HG03025 (cell line): ENCODE measurements around the gene CSNK1D.
"Not testable (repeated sequence)": the region's sequence is repeated elsewhere in the genome, so short reads cannot be mapped to it uniquely, and the experiment has no call there.

Source experiments
- ATAC-seq: cut with Tn5 transposase; IDR thresholded peaks from one replicate; pipeline ENCODE4 v1.9.1; 2021; ENCODE audit warnings: mild to moderate bottlenecking, moderate library complexity; ENCODE audit not compliant: unreplicated experiment, low FRiP score

The CSNK1D gene

DNA sequence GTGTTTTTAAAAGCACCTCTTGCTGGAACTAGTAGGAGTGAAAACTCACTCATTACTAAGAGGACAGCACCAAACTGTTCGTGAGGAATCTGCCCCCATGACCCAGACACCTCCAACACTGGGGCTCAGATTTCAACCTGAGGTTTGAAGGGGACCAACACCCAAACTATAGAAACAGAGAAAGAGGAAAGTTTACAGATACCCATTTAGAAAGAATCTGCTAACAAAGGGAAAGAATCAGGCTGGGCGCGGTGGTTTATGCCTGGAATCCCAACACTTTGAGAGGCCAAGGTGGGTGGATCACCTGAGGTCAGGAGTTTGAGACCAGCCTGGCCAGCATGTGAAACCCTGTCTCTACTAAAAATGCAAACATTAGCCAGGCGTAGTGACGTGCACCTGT, 3.4 kb upstream of the CSNK1D start:
- no peak for ATAC-seq

DNA sequence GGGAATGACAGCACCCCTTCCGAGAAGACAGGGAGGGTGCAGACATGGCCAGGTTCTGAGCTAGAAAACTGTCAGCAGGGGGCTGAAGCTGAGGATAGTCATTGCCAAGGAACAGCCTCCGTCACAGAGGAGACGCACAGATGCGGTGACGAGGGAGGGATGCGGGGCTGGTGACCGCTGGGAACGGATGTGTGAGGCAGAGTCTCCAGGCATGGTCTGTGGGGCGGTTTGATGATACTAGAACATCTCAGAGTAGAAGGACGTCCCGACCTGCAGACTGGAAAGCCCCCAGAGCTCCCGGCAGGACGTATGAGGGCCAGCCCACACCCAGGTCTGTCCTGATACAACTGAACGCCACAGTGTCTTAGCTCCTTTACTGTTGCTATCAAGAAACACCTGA, 1.8 kb upstream of the CSNK1D start:
- ATAC-seq: no peak

DNA sequence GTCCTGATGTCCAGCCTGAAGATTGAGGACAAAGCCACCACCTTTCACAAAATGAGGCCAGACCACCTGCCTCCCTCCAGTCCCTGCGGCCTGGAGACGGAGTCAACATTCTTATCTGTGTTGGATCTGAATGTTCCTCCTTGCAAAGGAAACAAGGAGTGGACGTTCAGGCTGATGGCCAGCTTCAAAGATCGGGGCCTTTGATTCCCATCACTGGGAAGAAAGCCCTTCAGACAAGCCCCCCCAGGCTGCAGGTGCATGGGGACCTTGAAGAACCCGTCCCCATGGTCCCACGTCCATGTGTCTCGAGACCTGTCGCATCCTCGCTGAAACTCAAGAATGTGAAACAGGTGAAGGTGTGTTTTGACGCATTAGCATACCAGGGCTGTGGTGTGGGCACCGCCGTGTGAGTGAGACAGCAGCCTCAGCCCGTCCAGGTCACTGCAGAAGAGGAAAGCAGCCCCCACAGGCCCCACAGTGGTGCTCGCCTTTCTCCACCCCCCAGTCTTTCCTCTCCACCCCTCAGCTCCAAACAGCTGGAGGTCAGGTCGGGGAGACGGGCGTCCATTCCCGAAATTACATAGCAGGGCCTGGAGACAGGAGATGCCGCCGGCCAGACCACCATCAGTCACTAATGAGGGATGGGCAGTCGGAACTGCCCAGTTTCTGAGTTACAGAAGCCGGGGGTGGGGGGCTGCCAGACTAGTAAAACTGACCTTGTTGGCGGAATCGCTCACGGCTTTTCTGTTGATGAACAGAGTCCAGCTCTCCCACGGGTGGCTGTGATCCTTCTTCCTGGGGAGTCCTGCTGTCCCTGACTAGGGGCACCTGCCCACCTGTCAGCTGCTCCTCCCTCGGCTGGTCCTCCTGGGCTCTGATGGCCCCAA, 877 bp upstream of the CSNK1D start:
- no peak for ATAC-seq

DNA sequence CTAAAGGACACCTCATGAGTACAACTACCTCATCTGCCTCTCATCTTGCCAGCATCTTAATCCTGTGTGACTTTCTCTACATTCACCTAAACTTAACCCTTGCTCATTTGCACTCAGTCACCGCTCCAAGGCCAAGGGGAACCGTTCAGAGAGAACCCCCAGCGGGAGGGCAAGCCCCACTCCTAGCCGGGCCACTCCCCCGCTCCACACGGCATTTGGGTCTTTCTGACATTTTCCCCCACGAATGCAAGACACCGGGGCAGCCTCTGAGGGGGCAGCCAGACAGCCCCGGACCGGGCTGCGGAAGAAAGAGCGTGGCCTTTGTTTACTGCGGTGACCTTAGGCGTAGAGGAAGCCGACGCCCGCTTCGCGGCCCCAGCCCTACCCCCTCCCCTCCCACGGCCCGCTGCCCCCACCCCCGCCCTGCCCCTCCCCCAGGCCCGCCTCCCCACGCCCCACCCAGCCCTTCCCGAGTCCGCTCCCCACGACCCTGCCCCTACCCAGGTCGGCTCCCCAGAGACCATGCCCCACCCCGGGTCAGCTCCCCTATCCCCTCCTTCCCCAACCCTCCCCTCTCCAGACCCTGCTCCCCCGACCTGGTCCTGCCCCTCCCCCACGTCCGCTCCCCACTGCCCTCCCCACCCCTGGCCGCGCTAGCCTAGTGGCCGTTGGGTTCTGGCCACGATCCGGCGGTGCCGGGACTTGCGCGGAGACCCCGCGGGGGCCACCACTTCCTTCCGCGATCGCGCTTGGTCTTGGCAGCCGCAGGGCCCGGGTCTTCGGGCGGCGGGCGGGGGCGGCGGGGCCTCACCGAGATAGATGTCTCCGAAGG, 789 bp downstream of the CSNK1D start:
- ATAC-seq: no peak

DNA sequence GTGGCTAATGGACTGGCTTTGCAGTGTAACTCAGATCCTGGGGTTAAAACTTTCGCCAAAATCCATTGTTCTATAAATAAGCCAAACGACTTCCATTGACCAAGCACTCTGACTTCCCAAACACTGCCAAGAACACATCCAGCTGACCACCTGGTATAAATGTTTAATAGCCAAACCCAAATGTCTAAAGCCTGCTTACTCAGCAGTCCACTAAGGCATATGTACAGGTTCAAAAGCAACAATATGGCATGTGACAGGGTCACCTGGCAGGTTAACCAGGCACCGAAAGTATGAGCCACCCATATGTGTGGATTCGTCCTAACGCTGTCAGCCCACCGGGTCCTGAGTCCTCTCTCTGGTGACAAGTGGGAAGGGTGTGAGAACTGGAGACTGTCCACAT, 2.1 kb downstream of the CSNK1D start:
- ATAC-seq: no peak

DNA sequence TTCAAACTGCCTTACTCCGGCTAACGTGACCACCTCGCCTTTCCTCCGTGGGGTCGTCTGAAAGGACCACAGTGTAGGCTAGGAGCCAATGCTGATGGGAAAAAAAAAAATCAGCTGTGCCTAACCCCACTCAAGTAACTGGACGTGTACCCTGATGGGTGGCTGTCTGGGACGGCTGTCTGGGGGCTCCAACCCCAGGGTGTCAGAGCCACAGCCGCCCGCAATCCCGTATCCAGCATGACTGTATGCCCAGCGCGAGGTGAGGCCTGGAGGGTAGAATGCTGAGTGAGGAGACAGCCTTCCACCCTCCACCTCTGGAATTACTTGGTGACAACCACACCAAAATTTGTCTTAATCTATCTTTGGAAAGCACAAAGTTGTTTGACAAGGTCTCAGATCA, 2.8 kb downstream of the CSNK1D start:
- ATAC-seq: no peak

DNA sequence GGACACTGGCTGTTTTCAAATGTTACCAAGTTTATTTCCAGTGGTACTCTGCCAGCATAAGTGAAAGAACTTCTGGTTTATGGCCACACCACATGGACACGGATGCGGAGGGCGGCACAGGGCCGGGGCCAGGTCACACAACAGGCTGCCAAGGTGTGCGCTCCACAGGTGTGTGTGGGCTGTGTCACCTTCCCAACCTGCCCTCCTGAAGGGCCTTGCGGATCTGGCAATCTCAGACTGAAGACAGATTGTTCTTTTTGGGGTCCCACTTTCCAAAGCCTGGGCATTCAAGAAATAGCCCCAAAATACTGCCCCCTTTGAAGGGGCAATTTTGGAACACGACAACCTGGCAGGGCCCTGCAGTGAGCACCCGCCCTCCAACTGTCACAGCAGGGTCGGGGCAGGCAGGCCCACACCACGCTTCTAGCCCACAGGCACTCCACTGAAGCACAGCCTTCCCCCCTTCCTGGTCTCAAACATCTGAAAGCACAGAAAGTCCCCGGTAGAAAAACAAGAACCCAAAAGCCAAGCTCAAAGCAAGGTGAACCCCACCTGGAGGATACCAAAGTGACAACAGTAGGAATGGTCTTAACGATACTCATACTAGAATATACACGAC, 3.5 kb downstream of the CSNK1D start:
- ATAC-seq: no peak

DNA sequence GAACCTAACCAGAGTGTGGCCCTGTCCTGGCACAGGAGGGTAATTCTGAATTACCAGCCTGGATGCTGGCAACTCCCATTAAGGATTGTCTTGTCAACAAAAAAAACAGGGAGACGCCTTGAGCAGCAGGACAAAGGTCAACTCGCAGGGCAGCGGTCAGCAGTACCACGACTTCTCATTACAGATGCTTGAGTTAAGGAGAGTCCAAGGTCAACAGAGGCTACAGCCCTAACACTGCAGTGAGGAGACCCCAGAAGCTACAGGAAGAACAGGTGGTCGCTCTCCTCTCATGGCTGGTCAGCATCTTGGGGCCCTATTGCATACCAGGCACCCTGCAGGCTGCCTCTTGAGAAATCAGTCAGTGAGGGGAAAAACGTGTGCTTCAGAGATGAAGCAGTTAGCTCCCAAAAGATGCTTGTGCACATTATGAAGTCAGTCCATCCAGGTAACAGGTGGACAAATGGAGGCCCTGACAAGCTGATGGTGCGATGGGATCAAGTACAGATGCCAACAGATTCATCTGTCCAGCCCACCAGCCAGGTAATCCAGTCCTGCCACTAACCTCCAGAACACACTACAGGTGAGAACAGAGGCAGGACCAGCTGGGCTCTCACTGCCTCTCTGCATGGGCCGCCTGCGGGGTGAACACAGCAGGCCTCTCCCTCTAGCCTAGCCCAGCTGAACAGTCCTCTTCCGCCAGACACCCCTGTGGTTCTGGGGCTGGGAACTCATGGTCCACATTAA, 4.2 kb downstream of the CSNK1D start:
- ATAC-seq: no peak

DNA sequence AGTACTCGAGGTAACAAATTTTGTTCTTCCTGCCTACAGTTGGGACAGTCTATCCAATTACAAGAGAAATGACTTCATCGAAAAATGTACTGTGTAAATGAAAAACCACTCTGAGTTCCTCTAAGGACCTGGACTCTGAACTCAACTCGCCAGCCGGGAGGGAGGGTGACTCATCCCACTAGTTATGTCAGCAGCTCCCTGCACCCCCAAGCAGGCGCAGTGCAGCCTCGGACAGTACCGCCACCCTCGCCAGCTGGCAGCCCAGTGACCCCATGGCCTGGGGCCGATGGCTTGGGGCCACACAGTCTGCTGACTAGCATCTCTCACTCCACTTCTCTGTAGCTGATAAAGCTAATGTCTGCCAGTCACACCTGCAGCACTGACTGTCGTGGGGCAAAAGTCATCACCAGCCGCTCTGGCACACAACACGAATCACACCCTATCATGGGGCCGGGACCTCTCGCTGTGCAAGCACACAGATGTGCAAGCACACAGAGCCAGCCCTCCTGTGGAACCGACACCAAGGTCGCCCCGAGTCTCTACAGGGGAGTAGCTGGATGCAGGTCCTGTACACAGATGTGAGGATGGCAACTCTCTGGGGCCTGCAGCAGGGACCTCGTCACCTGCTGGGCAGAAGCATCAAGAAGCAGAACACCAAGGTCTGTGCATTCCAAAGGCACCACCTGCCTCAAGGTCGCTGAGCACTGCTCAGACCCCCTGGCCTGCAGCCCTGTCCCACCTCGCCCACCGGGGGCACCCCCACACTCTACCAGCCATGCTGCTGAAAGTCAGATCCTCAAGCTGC, 5.7 kb downstream of the CSNK1D start:
- ATAC-seq: no peak

DNA sequence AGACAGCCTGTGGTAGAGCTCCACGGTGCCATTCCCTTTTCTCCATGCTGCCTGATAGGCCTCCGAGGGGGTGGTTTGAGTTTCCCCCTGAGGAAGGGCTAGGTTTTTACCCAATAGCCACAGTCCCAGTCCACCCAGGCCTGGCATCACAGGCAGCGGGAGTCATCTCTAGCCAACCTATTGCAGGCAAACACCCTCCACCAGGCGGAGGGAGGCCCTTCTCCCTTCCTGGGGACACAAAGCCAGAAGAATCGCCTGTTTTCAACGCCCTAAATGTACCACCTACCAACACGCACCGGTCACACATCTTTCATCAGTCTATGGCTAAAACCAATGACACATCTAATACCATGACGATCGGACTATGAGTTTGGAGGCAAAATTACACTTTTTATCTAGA, 7.4 kb downstream of the CSNK1D start:
- ATAC-seq: no peak

DNA sequence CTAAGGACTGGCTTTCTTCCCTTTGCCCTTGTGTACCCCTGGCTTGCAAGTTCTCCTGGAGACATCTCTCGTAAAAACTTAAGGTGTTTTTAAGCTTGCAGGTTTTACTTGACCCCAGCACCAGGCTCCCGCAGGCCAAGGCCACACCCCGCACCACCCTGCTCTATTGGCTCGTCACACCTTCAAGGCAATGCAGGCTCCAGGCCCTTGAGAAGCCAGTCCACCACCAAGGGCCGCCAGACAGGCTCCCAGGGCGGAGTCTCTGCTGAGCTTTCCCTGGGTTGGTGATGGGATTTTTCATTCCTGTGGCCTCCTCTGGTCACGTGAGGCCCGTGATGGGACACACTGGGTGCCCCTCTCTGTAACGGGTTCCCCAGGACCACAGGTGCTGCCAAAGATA, 9.9 kb downstream of the CSNK1D start:
- ATAC-seq: no peak

DNA sequence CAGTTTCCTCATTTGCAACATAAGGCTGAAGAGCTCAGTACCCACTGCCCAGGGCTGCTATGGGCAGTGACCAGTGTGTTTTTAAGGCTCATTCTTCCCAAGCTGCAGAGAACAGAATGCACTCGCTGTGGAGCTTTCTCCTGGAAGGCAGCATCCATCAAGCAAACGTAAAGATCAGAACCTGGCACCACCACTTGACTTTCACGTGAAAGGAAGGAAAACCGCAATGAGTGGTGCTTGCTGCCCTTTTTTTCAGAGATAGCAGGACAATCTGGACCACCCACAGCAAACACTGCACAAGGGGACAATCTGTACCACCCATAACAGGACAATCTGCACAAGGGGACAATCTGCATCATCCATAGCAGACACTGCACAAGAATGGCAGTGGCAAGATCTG, 11.2 kb downstream of the CSNK1D start:
- no peak for ATAC-seq

DNA sequence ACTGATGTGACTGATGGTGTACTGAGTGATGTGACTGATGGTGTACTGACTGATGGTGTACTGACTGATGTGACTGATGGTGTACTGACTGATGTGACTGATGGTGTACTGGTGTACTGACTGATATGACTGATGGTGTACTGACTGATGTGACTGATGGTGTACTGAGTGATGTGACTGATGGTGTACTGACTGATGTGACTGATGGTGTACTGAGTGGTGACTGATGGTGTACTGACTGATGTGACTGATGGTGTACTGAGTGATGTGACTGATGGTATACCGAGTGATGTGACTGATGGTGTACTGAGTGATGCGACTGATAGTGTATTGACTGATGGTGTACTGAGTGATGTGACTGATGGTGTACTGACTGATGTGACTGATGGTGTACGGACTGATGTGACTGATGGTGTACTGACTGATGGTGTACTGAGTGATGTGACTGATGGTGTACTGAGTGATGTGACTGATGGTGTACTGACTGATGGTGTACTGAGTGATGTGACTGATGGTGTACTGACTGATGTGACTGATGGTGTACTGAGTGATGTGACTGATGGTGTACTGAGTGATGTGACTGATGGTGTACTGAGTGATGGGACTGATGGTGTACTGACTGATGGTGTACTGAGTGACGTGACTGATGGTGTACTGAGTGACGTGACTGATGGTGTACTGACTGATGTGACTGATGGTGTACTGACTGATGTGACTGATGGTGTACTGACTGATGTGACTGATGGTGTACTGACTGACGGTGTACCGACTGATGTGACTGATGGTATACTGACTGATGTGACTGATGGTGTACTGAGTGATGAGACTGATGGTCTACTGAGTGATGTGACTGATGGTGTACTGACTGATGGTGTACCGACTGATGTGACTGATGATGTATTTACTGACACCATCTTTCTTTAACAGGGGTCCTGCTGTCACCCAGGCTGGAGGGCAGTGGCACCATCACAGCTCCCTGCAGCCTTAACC, 13.2 kb downstream of the CSNK1D start:
- not testable (repeated sequence) for ATAC-seq

DNA sequence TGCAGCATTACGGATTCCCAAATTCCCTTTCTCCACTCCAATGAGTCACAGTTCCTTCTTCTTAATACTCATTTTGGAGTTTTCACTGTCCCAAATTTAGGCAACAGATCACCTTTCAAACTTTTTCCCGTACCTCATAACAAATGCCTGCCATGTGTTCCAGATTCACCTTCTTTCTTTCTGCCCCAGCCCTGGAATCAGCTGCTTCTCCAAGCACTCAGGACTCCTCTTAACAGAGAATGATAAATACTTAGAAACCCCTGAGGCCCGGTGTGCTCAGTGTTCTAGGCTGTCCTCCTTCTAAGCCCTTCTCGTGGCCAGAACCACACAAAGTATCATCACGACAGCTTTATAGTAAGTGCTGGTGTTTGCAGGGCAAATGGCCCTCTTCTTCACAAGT, 14.9 kb downstream of the CSNK1D start:
- no peak for ATAC-seq

DNA sequence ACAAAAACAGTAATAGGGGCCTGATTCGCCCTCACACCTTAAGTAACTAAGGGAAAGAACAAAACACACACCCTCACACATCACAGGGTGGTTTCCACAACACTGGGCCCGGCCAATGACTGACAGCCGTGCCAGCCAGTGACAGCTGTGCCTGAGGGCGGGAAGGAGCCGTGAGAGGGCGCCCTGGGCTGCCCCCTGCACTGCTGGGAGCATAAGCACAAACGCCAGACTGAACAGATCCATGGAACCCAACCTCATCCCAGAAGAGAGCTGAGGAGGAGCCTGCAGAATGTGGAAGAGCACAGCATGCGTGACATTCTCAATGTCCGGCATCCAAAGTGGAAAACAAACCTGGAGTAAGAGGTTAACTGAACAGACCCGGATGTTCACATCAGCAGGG, 16.0 kb downstream of the CSNK1D start:
- ATAC-seq: no peak

DNA sequence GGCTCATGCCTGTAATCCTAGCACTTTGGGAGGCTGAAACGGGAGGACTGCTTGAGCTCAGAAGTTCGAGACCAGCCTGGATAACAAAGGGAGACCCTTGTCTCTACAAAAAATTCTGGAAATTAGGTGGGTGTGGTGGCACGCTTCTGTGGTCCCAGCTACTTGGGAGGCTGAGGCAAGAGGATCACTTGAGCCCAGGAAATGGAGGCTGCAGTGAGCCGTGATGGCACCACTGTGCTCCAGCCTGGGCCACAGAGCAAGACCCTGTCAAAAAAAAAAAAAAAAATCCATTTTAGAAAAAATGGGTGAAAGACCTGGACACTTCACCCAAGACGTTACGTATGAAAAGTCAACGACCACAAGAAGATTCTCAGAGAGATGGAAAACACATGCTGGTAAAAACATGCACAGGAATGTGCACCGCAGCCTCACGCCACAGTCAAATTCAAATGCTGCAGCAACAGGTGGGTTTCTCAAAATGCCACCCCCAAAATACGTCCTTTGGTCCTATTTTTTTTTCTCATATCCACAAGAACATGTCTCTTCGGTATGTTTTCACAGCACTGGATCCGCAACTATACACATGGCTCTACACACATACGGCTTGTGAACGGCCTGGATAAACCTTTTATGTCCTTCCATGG, 17.1 kb downstream of the CSNK1D start:
- ATAC-seq: no peak

DNA sequence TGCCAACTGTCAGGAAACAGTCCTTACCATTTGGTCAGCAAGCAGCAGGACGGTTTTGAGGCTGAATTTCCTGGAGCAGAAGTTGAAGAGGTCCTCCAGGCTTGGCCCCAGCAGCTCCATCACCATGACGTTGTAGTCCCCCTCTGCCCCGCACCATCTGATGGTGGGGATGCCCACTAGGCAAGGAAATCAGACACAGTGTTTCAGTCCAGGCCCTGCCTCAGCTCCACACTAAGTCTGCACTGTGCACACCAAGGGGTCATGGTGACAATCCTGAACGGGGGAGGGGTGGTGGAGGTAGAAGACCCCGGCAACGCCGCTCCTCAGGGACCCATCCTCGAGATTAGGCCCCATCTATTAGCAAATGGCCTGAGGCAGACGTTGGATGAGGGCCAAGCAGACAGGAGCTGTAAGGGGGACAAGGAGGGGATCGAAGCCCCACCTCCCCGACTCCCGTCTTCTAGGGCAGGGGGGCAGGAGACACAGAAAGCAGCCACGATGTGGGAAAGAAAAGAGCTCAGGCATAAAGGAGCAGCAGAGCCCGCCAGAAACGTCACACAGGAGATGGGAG, 18.0 kb downstream of the CSNK1D start:
- no peak for ATAC-seq

DNA sequence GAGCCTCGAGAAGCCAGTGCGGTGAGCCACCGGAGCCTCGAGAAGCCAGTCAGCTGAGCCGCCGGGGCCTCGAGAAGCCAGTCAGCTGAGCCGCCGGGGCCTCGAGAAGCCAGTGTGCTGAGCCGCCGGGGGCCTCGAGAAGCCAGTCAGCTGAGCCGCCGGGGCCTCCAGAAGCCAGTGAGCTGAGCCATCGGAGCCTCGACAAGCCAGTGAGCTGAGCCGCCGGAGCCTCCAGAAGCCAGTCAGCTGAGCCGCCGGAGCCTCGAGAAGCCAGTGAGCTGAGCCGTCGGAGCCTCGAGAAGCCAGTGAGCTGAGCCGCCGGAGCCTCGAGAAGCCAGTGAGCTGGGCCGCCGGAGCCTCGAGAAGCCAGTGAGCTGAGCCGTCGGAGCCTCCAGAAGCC, 18.8 kb downstream of the CSNK1D start:
- not testable (repeated sequence) for ATAC-seq
